Stomach (tissue), 4 donors: ENCODE data around the gene DOP1A.

Experiments
- CTCF ChIP-seq, 7 experiments: fragments of 450-650 bp in 4 of 7; fragments of 200-600 bp in 3 of 7; sonication (generic) in 3 of 7; IDR thresholded peaks; one replicate each; pipeline ENCODE4 v1.5.1; 2016 to 2019; ENCODE audit warnings: antibody characterized with exemption in 7 of 7, control low read depth in 2 of 7, mild to moderate bottlenecking in 1 of 7
- EP300 ChIP-seq: sonication (generic); formaldehyde crosslinking; IDR thresholded peaks from one replicate; pipeline ENCODE4 v1.6.1; 2017; ENCODE audit warnings: antibody characterized with exemption
- POLR2A ChIP-seq, 4 donors: fragments of 450-650 bp; IDR thresholded peaks; one replicate each; pipeline ENCODE4 v1.6.1; 2016; ENCODE audit warnings: antibody characterized with exemption in 4 of 4, control low read depth in 2 of 4, mild to moderate bottlenecking in 1 of 4, moderate library complexity in 1 of 4

- no peak for TF ChIP-seq CTCF (IDR thresholded peaks at IDR 0.05)
- TF ChIP-seq POLR2A (IDR thresholded peaks at IDR 0.05) = no peak
- no peak for TF ChIP-seq EP300
Measured at GRCh38 chr6:83168556-83168955, 101.1 kb downstream of the DOP1A start.
